GM18505 (cell line): ENCODE results near the gene MAML2.

ENCODE experiments used
- ATAC-seq: cut with Tn5 transposase; IDR thresholded peaks from one replicate; pipeline ENCODE4 v1.9.1; 2021; ENCODE audit not compliant: unreplicated experiment
- POLR2A ChIP-seq: IDR thresholded peaks from 4 replicates; pipeline ENCODE4 v1.6.1; 2011; ENCODE audit warnings: borderline replicate concordance; ENCODE audit not compliant: insufficient read depth, insufficient read length; ENCODE audit errors: extremely low read depth

MAML2 gene

GRCh38 chr11:96065379-96065778 is 277.6 kb downstream of the MAML2 start:
- TF ChIP-seq POLR2A = no peak
- ATAC-seq = no peak

- ATAC-seq = no peak
- TF ChIP-seq POLR2A = no peak
These were observed 279.1 kb downstream of the MAML2 start for GRCh38 chr11:96063886-96064285.

- no peak for ATAC-seq
- TF ChIP-seq POLR2A = no peak
These were observed 279.9 kb downstream of the MAML2 start for GRCh38 chr11:96063053-96063452.

GRCh38 chr11:96062134-96062533 is 280.9 kb downstream of the MAML2 start:
- ATAC-seq = peak; percentile 67
- TF ChIP-seq POLR2A = no peak

GRCh38 chr11:96061730-96062129 is 281.3 kb downstream of the MAML2 start:
- no peak for ATAC-seq
- TF ChIP-seq POLR2A = no peak

GRCh38 chr11:96061069-96061468 is 281.9 kb downstream of the MAML2 start:
- ATAC-seq = no peak
- no peak for TF ChIP-seq POLR2A

- ATAC-seq = no peak
- no peak for TF ChIP-seq POLR2A
These were observed 285.5 kb downstream of the MAML2 start for GRCh38 chr11:96057502-96057901.

- no peak for ATAC-seq
- TF ChIP-seq POLR2A = no peak
These were observed 286.4 kb downstream of the MAML2 start for GRCh38 chr11:96056576-96056975.

GRCh38 chr11:96055706-96056387 is 287.1 kb downstream of the MAML2 start:
- no peak for TF ChIP-seq POLR2A
- no peak for ATAC-seq

GRCh38 chr11:96054870-96055705 is 287.9 kb downstream of the MAML2 start:
- ATAC-seq = no peak
- TF ChIP-seq POLR2A = no peak

GRCh38 chr11:96052921-96053651 is 289.9 kb downstream of the MAML2 start:
- peak; percentile 34 for ATAC-seq
- TF ChIP-seq POLR2A = no peak

- no peak for TF ChIP-seq POLR2A
- ATAC-seq = peak; percentile 94
These were observed 291.2 kb downstream of the MAML2 start for GRCh38 chr11:96051820-96052219.

- no peak for ATAC-seq
These were observed 292.4 kb downstream of the MAML2 start for GRCh38 chr11:96050435-96051182.

More at GRCh38 chr11:96050435-96051182, 292.4 kb downstream of the MAML2 start:
- no peak for TF ChIP-seq POLR2A
